AG04450 (cell line): ENCODE results near the gene TNRC18. TPM values are rescaled to one million over a fixed set of nuclear protein-coding genes. Genes with fewer than 3 reads are reported as not detected.
"Not testable (repeated sequence)": the region's sequence is repeated elsewhere in the genome, so short reads cannot be mapped to it uniquely, and the experiment has no call there.

ENCODE experiments used
- CTCF ChIA-PET: fragments of 300-600, 350-600 bp; formaldehyde crosslinking; extraction: SDS; loops from one replicate; lab custom pipeline; 2022; ENCODE audit warnings: antibody characterized with exemption, inconsistent platforms; lab: Charles Lee
- POLR2A ChIA-PET: fragments of 350-600 bp; formaldehyde crosslinking; extraction: SDS; loops from one replicate; lab custom pipeline; 2021; ENCODE audit warnings: antibody characterized with exemption, inconsistent platforms; lab: Yijun Ruan, JAX
- DNase-seq: peaks from one replicate; pipeline ENCODE4 v3.0.0-alpha.2; 2011; ENCODE audit warnings: low read depth, low spot score
- H3K27ac ChIP-seq: one replicate; pipeline ENCODE4 v1.5.1; 2012; ENCODE audit warnings: low read depth, low read length, control low read depth
- H3K27me3 ChIP-seq: one replicate; pipeline ENCODE4 v1.6.0; 2012; ENCODE audit warnings: low read length; ENCODE audit not compliant: control insufficient read depth, insufficient read depth
- H3K4me3 ChIP-seq: 2 replicates; pipeline ENCODE4 v1.5.1; 2011; ENCODE audit warnings: mild to moderate bottlenecking, low read depth, low read length, control low read depth
- H3K9me3 ChIP-seq: 2 replicates; pipeline ENCODE4 v1.5.1; 2012; ENCODE audit warnings: low read length; ENCODE audit not compliant: control insufficient read depth, insufficient read depth
- CTCF ChIP-seq: IDR thresholded peaks from 2 replicates; pipeline ENCODE4 v1.5.1; 2011; ENCODE audit warnings: low read depth, low read length, control low read depth, inconsistent platforms
- polyA plus RNA-seq: library from polyadenylated mRNA; depleted of rRNA; stranded (reverse); fragments of >200 nt; gene quantifications from 2 replicates; pipeline ENCODE4 v1.2.3, GENCODE V29; 2011

Gene TNRC18
- polyA plus RNA-seq, 1 experiment, result 13.4 TPM

GRCh38 chr7:5283421-5284303 is 140.0 kb downstream of the TNRC18 start:
- H3K27ac ChIP-seq, result no peak overlapping the region
- TF ChIP-seq CTCF, result no peak
- no peaks in the 10 kb centered on the region; the same call in 1 of the 2 replicates for H3K9me3 ChIP-seq
- CTCF ChIA-PET, result no interaction called here
- POLR2A ChIA-PET, result no interaction called here
- no peak for DNase-seq
- H3K4me3 ChIP-seq, result peak overlapping the region; percentile 50
- H3K27me3 ChIP-seq, result no peaks in the 10 kb centered on the region

DNA sequence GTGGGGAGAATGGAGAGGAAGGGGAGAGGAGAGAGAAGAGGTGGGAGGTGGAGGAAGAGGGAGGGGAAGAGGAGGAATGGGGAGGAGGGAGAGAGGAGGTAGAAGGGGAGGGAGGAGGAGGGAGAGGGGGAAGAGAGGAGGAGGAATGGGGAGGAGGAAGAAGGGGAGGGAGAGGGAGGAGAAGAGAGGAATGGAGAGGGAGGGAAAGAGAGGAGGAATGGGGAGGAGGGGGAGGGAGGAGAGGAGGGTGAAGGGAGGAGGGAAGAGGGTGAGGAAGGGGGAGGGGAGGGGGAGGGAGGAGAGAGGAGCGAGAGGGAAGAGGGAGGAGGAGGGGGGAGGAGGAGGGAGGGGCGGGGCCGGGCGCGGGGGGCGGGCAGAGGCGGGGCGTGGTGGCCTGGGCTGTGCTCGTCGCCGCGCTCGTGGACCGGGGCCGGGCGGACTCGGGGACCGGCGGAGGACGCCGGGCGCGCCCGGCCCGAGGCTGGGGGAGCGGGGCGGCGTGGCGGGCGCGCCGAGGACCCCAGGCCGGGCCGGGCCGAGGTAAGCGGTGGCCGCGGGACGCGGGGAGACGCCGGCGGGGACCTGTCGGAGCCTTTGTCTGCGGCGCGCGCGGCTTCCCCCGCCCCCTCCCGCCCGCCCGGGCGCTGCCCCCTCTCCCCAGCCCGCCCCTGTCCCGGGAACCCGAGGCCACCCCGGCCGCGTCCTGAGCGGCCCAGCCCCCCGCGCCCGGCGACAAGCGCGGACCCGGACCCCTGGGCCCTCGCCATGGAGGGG is 140.9 kb downstream of the TNRC18 start, which contains the start of gene SLC29A4:
SLC29A4 (plus strand) TSS at position 401 of the 774 bp plus-strand sequence. CDS start 4,874 bp downstream, outside the sequence.
- H3K27me3 ChIP-seq, result no peaks in the 10 kb centered on the region
- CTCF ChIA-PET, result no interaction called here
- no peak within 1 kb of the TSS for H3K27ac ChIP-seq
- DNase-seq, result no peak
- no peaks in the 10 kb centered on the region for H3K9me3 ChIP-seq
- no peak for TF ChIP-seq CTCF
- peak within 1 kb of the TSS; percentile 50 for H3K4me3 ChIP-seq
- POLR2A ChIA-PET, result no interaction called here

DNA sequence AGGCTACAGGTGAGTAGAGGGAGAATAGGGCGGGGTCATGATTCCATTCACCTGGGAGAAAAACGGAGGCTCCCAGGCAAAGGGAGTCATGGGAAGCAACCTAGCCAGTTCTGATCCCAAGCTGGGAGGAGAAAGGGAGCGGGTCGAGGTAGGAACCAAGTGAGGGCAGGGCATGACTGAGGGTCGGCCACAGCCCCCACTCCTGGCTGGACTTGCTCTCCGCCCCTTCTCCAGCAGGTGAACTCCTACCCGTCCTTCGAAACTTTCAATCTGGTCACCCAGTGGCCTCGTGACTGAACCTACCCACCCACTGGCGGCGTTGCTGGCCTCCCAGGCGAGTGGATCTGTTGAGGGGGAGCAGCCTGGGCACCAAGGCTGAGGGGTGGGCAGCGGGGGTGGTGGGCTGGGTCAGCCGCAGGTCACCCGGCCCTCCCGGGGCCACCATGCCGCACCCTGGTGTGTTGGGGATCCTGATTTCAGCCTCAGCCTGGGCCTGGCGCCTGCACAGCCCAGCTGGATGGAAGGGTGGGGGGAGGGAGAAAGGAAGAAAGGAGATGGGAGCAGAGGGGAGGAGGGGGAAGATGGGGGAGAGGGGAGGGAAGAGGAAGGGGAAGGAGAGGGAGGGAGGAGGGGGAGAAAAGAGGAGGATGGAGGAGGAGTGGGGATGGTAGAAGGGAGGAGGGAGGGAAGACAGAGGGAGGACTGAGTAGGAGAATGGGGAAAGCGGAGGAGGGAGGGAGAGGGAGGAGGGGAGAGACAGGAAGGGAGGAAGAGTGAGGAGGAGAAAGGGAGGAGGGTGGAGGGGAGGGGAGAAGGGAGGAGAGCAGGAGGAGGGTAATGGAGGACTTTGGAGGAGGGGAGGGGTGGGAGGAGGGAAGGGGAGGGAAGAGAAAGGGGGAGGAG is 141.8 kb downstream of the TNRC18 start:
- H3K9me3 ChIP-seq, H3K4me3 ChIP-seq, DNase-seq, CTCF ChIA-PET, POLR2A ChIA-PET, H3K27ac ChIP-seq, H3K27me3 ChIP-seq: not testable (repeated sequence)

DNA sequence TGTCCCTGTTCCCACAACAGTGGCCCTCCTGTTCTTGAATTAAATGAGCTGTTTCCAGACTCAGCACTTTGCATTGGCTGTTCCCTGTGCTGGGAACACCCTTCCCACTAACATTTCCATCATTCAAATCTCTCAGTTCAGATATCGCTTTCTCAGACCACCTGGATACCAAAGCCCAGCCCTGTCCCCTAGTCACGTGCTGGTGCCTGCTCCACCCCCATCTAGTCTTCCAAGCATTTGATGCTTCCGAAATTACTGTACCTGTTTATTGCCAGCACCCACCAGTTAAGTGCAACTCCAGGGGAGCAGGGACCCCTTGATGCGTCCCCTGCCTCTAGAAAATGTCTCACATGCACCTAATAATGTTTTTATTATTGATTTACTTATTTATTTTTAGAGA is 143.9 kb downstream of the TNRC18 start:
- TF ChIP-seq CTCF, result no peak
- ChIA-PET CTCF (interaction anchor here (1.3 kb wide), 1 partner anchor 39 kb away, joined by 3 read pairs; no protein-coding TSS in a partner anchor), POLR2A (no interaction called here)
- DNase-seq, result no peak
- H3K4me3 ChIP-seq, result no peak overlapping the region
- H3K27ac ChIP-seq, result no peak overlapping the region
- H3K27me3 ChIP-seq, result no peaks in the 10 kb centered on the region
- H3K9me3 ChIP-seq, result no peaks in the 10 kb centered on the region

- ChIA-PET CTCF (interaction anchor here (0.7 kb wide), 1 partner anchor 19 kb away, joined by 3 read pairs; no protein-coding TSS in a partner anchor), POLR2A (no interaction called here)
- H3K27me3 ChIP-seq, result no peaks in the 10 kb centered on the region
- DNase-seq, result no peak
- no peak overlapping the region for H3K4me3 ChIP-seq
- TF ChIP-seq CTCF, result no peak
- no peaks in the 10 kb centered on the region for H3K9me3 ChIP-seq
- H3K27ac ChIP-seq, result no peak overlapping the region
Measured at GRCh38 chr7:5278766-5279165, 144.9 kb downstream of the TNRC18 start.
